A549 (cell line): ENCODE data around the gene TBC1D23. TPM values are rescaled to one million over a fixed set of nuclear protein-coding genes. Genes with fewer than 3 reads are reported as not detected.

Experiments used
- ATAC-seq, 2 experiments: fragments of 200-7000 bp in 1 of 2; fragments of >200 bp in 1 of 2; cut with Nextera tagmentation in 1 of 2; cut with Tn5 transposase in 1 of 2; 3 replicates each; pipeline versions ENCODE4 v1.8.0 to v1.9.1; 2018 to 2020; ENCODE audit warnings: mild to moderate bottlenecking in 1 of 2, moderate library complexity in 1 of 2
- CTCF ChIA-PET: fragments of 300-600 bp; sonication (Branson Sonifier 250); formaldehyde crosslinking; extraction: SDS; loops from one replicate; lab custom pipeline; 2021; ENCODE audit warnings: antibody characterized with exemption, inconsistent platforms; lab: Yijun Ruan, JAX
- POLR2A ChIA-PET: fragments of 350-600 bp; formaldehyde crosslinking; extraction: SDS; loops from one replicate; lab custom pipeline; 2021; ENCODE audit warnings: antibody characterized with exemption, inconsistent platforms; lab: Yijun Ruan, JAX
- DNase-seq, 2 experiments: peaks; one replicate each; pipeline versions ENCODE4 v3.0.0 to v3.0.0-alpha.2; 2011 to 2016; ENCODE audit warnings: low read depth in 1 of 2, low spot score in 1 of 2
- FAIRE-seq: peaks from 2 replicates; lab custom pipeline; 2011; peaks lifted over from hg19 to GRCh38; lab: Jason Lieb, UNC
- H3K27ac ChIP-seq, 2 experiments: fragments of >200 bp; sonication (Bioruptor Twin); formaldehyde crosslinking; 3 replicates each; pipeline ENCODE4 v1.5.1; 2016 to 2017
- H3K4me1 ChIP-seq: fragments of >200 bp; sonication (Bioruptor Twin); formaldehyde crosslinking; 3 replicates; pipeline ENCODE4 v1.6.1; 2016
- H3K4me2 ChIP-seq: fragments of >200 bp; sonication (Bioruptor Twin); formaldehyde crosslinking; 3 replicates; pipeline ENCODE4 v1.6.1; 2016
- H3K4me3 ChIP-seq: fragments of >200 bp; sonication (Bioruptor Twin); formaldehyde crosslinking; 3 replicates; pipeline ENCODE4 v1.5.1; 2016
- H3K9me3 ChIP-seq: fragments of >200 bp; sonication (Bioruptor Twin); formaldehyde crosslinking; 3 replicates; pipeline ENCODE4 v1.6.1; 2016
- CTCF ChIP-seq: fragments of >200 bp; sonication (Bioruptor Twin); formaldehyde crosslinking; IDR thresholded peaks from 3 replicates; pipeline ENCODE4 v1.5.1; 2016
- EHMT2 ChIP-seq: fragments of 200-600 bp; sonication (generic); IDR thresholded peaks from 2 replicates; pipeline ENCODE4 v1.6.1; 2016; ENCODE audit warnings: antibody characterized with exemption, low read depth, mild to moderate bottlenecking, moderate library complexity
- HES2 ChIP-seq: fragments of >200 bp; sonication (Bioruptor Twin); formaldehyde crosslinking; IDR thresholded peaks from 2 replicates; pipeline ENCODE4 v1.6.1; 2016
- HEYL ChIP-seq: fragments of 250-450 bp; sonication (Bioruptor Pico); IDR thresholded peaks from 2 replicates; pipeline ENCODE4 v1.8.0; 2021; ENCODE audit warnings: mild to moderate bottlenecking, moderate library complexity
- KDM5A ChIP-seq: fragments of 200-600 bp; sonication (generic); IDR thresholded peaks from 2 replicates; pipeline ENCODE4 v1.6.1; 2016; ENCODE audit warnings: antibody characterized with exemption, mild to moderate bottlenecking
- MAFK ChIP-seq: fragments of 450-650 bp; IDR thresholded peaks from 2 replicates; pipeline ENCODE4 v1.6.1; 2014; ENCODE audit not compliant: partially characterized antibody
- NPAS2 ChIP-seq: fragments of 250-450 bp; sonication (Bioruptor Pico); IDR thresholded peaks from 2 replicates; pipeline ENCODE4 v1.8.0; 2022; ENCODE audit warnings: mild to moderate bottlenecking, moderate library complexity, borderline replicate concordance
- NR3C1 ChIP-seq: fragments of >200 bp; sonication (Bioruptor Twin); formaldehyde crosslinking; IDR thresholded peaks from 3 replicates; pipeline ENCODE4 v1.6.1; 2017
- RNF2 ChIP-seq: fragments of 200-600 bp; sonication (generic); IDR thresholded peaks from 2 replicates; pipeline ENCODE4 v1.6.1; 2016; ENCODE audit warnings: low read depth, mild to moderate bottlenecking, antibody characterized with exemption, moderate library complexity, borderline replicate concordance
- ZNF302 ChIP-seq: fragments of 250-450 bp; sonication (Bioruptor Pico); IDR thresholded peaks from 2 replicates; pipeline ENCODE4 v1.9.0; 2021; ENCODE audit warnings: inconsistent platforms, mild to moderate bottlenecking, moderate library complexity
- WGBS: methylation state at CpG from one replicate; pipeline ENCODE4 v1.1.6; 2017; ENCODE audit errors: missing lambda C conversion rate; 5-methylcytosine and 5-hydroxymethylcytosine counted together
- polyA plus RNA-seq, 4 experiments: library from polyadenylated mRNA; depleted of rRNA in 3 of 4; stranded (reverse); fragments of >200 nt; fragmentation: RNase III in 1 of 4; extraction: RNeasy Plus Mini Kit Qiagen cat#74134 plus additional on column Dnase treatment in 1 of 4; gene quantifications; 2 replicates in 3 of 4; 3 replicates in 1 of 4; pipeline ENCODE4 v1.2.3, GENCODE V29; 2011 to 2017
- TF ChIP-seq, protein P1 (sequence below): fragments of >200 bp; sonication (Bioruptor Twin); formaldehyde crosslinking; IDR thresholded peaks from 3 replicates; pipeline ENCODE4 v1.6.1; 2016
- TF ChIP-seq, protein P2 (sequence below): IDR thresholded peaks from 2 replicates; pipeline ENCODE4 v1.6.1; 2012

The TBC1D23 gene
- polyA plus RNA-seq, 2 of the 4 experiments (the other 2 are of a cell fraction): 14.5 to 29.4 TPM

GRCh38 chr3:100352296-100353231 lies 91.8 kb downstream of the TBC1D23 start:
- POLR2A ChIA-PET: no interaction called here
- WGBS: 92% methylated on average over 10 of the region's 10 CpGs
- Histone ChIP-seq H3K27ac (no peak overlapping the region), H3K9me3 (no peaks in the 10 kb centered on the region; the same call in 2 of the 3 replicates)
- TF ChIP-seq HEYL (CRISPR knock-in tag) (no peak), NPAS2 (CRISPR knock-in tag) (no peak), EHMT2 (no peak), NR3C1 (no peak), ZNF302 (CRISPR knock-in tag) (no peak), MAFK (no peak), RNF2 (no peak)
- TF ChIP-seq, all 56 proteins: peak for 0
- ATAC-seq: no peak; a peak in 2 of 6 replicates
- no peak for DNase-seq
- CTCF ChIA-PET: no interaction called here
- no peaks in the 10 kb centered on the region for H3K4me1 ChIP-seq
- H3K4me3 ChIP-seq: no peak overlapping the region
- no peak overlapping the region for H3K4me2 ChIP-seq
- FAIRE-seq: no peak

DNA sequence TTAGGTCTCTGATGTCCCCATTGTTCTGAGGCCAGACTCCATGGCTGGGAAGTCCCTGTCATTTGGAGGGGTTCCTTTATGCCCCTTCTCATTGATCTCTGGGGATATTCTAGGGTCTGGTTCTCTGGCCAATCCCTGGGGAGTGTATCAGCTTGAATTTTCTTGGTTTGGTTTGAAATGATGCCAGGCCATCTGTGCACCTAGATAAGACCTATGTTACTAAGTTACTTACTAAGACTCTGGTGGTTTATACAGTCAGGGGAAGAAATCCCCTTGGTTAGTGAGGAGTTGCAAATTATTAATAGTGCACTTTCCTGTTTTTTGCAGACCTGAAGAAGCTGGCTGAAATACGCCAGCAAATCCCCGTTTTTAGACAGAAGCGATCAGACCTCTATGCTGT lies 94.1 kb downstream of the TBC1D23 start:
- Histone ChIP-seq H3K4me1 (no peaks in the 10 kb centered on the region), H3K27ac (no peak overlapping the region), H3K9me3 (no peaks in the 10 kb centered on the region; the same call in 2 of the 3 replicates), H3K4me3 (no peak overlapping the region), H3K4me2 (no peak overlapping the region)
- no peak for ATAC-seq
- TF ChIP-seq CTCF (no peak), EHMT2 (no peak)
- WGBS: 98% methylated on average over 3 of the region's 3 CpGs
- CTCF ChIA-PET: interaction anchor here (0.6 to 1.2 kb wide), 5 partner anchors 8 to 1232 kb away, joined by 3 to 4 read pairs (median 3); no protein-coding TSS in a partner anchor
- DNase-seq: no peak
- POLR2A ChIA-PET: no interaction called here
- no peak for FAIRE-seq

DNA sequence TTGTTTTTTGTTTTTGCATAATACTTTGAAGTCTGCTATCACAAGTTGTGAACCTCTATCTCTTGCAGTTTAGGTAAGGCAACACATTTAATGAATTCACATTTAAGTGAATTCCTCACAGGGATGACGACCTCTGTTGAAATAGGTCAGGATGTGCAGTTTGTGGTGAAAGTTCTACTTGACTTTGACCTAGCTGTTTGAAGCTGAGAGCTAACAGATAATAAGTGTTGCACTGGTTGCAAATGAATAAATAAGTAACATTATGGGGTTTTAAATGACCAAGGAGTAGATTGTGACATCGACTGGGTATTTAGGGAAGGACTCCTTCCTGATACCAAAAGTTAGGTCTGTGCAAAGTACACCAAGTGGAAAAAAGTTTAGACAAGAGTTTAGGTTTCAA lies 97.6 kb downstream of the TBC1D23 start:
- H3K27ac ChIP-seq: no peak overlapping the region
- POLR2A ChIA-PET: no interaction called here
- ATAC-seq (no peak), DNase-seq (no peak), FAIRE-seq (no peak)
- H3K4me3 ChIP-seq: no peak overlapping the region
- H3K4me2 ChIP-seq: no peak overlapping the region
- no peaks in the 10 kb centered on the region for H3K4me1 ChIP-seq
- CTCF ChIA-PET: interaction anchor here (1.3 to 1.5 kb wide), 2 partner anchors 12 to 41 kb away, joined by 4 read pairs; no protein-coding TSS in a partner anchor
- 90% methylated on average over 2 of the region's 2 CpGs for WGBS
- no peaks in the 10 kb centered on the region for H3K9me3 ChIP-seq
- no peak for TF ChIP-seq HES2
- TF ChIP-seq NPAS2 (CRISPR knock-in tag): no peak
- TF ChIP-seq, protein P1, sequence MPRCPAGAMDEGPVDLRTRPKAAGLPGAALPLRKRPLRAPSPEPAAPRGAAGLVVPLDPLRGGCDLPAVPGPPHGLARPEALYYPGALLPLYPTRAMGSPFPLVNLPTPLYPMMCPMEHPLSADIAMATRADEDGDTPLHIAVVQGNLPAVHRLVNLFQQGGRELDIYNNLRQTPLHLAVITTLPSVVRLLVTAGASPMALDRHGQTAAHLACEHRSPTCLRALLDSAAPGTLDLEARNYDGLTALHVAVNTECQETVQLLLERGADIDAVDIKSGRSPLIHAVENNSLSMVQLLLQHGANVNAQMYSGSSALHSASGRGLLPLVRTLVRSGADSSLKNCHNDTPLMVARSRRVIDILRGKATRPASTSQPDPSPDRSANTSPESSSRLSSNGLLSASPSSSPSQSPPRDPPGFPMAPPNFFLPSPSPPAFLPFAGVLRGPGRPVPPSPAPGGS: no peak
- TF ChIP-seq, protein P2, sequence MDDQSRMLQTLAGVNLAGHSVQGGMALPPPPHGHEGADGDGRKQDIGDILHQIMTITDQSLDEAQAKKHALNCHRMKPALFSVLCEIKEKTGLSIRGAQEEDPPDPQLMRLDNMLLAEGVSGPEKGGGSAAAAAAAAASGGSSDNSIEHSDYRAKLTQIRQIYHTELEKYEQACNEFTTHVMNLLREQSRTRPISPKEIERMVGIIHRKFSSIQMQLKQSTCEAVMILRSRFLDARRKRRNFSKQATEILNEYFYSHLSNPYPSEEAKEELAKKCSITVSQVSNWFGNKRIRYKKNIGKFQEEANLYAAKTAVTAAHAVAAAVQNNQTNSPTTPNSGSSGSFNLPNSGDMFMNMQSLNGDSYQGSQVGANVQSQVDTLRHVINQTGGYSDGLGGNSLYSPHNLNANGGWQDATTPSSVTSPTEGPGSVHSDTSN: no peak
- TF ChIP-seq, all 56 proteins: peak for 0

GRCh38 chr3:100359035-100359434 lies 98.2 kb downstream of the TBC1D23 start:
- Histone ChIP-seq H3K4me2 (no peak overlapping the region), H3K4me3 (no peak overlapping the region), H3K4me1 (no peaks in the 10 kb centered on the region), H3K9me3 (no peaks in the 10 kb centered on the region), H3K27ac (no peak overlapping the region)
- ChIA-PET POLR2A (interaction anchor here (0.9 kb wide), 1 partner anchor 42 kb away, joined by 3 read pairs; the partner anchor contains the start of genes LNP1 and TOMM70), CTCF (interaction anchor here (1.1 to 2.2 kb wide), 5 partner anchors 9 to 42 kb away, joined by 3 to 7 read pairs (median 4); no protein-coding TSS in a partner anchor)
- TF ChIP-seq, protein P2: no peak
- no peak for TF ChIP-seq KDM5A
- ATAC-seq (no peak), FAIRE-seq (no peak), DNase-seq (no peak)
- WGBS: 89% methylated on average over 3 of the region's 3 CpGs
